Measurements from ENCODE around the gene COL21A1.

DNA sequence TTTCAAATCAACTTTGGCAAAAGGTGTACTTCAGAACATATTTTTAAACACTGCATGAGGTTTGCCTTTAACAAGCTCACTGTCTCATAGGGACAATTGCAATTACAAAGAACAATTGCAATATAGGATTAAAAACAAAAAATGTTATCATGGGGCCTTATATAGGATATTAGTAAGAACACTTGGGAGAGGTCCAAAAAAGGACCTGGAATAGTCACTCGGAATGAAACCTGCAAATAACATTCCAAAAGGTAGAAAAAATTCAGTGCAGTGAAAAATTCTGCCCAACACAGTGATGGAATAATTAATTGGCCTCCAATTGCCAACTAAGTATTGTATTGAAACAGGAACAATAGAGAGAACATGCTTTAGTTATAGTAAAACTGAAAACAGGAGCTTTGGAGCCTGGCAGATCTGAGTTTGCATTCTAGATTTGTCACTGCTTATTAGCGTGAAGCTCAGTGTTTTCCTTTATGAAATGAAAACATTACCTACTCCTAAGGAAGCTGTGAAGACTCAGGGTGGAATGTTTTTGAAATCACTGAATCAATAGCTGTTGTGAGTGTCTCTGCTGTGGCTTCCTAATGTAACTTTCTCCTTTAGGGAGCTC lies 199.3 kb downstream of the COL21A1 start:
- TF ChIP-seq POLR2A (IDR thresholded peaks at IDR 0.05; ENCODE audit: low read depth, low read length) (no peak), POLR2AphosphoS5 (IDR thresholded peaks at IDR 0.05; ENCODE audit: low read depth, low read length) (no peak), TAF1 (IDR thresholded peaks at IDR 0.05; ENCODE audit: borderline replicate concordance, low read depth, low read length) (no peak)

Measured in GM12892 (cell line).